NCI-H2171 (cell line): ENCODE measurements around the gene STX2.
"Not testable (repeated sequence)": the region's sequence is repeated elsewhere in the genome, so short reads cannot be mapped to it uniquely, and the experiment has no call there.

ENCODE experiments used
- DNase-seq: peaks from one replicate; lab custom pipeline; 2025; lab: John Stamatoyannopoulos, UW

STX2 gene

GRCh38 chr12:130870442-130871285 is 31.6 kb upstream of the STX2 start:
- no peak for DNase-seq

GRCh38 chr12:130868412-130868811 is 29.4 kb upstream of the STX2 start:
- no peak for DNase-seq

- no peak for DNase-seq
Measured at GRCh38 chr12:130863298-130863697, 24.2 kb upstream of the STX2 start.

GRCh38 chr12:130862771-130863170 is 23.7 kb upstream of the STX2 start:
- not testable (repeated sequence) for DNase-seq

GRCh38 chr12:130862161-130862560 is 23.1 kb upstream of the STX2 start:
- DNase-seq = no peak

- DNase-seq = no peak
Measured at GRCh38 chr12:130860311-130860710, 21.3 kb upstream of the STX2 start.

- no peak for DNase-seq
Measured at GRCh38 chr12:130859161-130859560, 20.1 kb upstream of the STX2 start.

GRCh38 chr12:130858084-130858483 is 19.0 kb upstream of the STX2 start:
- DNase-seq = no peak

- no peak for DNase-seq
Measured at GRCh38 chr12:130856088-130856487, 17.0 kb upstream of the STX2 start.

- DNase-seq = no peak
Measured at GRCh38 chr12:130850418-130851021, 11.5 kb upstream of the STX2 start.

GRCh38 chr12:130849561-130850417 is 10.7 kb upstream of the STX2 start:
- DNase-seq = no peak

GRCh38 chr12:130848785-130849305 is 9.8 kb upstream of the STX2 start:
- not testable (repeated sequence) for DNase-seq

- not testable (repeated sequence) for DNase-seq
Measured at GRCh38 chr12:130848105-130848504, 9.1 kb upstream of the STX2 start.

- DNase-seq = no peak
Measured at GRCh38 chr12:130847112-130847511, 8.1 kb upstream of the STX2 start.

- no peak for DNase-seq
Measured at GRCh38 chr12:130846369-130846768, 7.3 kb upstream of the STX2 start.

- DNase-seq = no peak
Measured at GRCh38 chr12:130839770-130840404, 837 bp upstream of the STX2 start.

- peak; percentile 53 for DNase-seq
Measured at GRCh38 chr12:130838284-130838950, 633 bp downstream of the STX2 start.

- DNase-seq = no peak
Measured at GRCh38 chr12:130835436-130835835, 3.6 kb downstream of the STX2 start.

GRCh38 chr12:130835011-130835410 is 4.0 kb downstream of the STX2 start:
- no peak for DNase-seq

GRCh38 chr12:130832561-130833209 is 6.4 kb downstream of the STX2 start:
- DNase-seq = no peak
